Fibroblast of lung (primary cell): ENCODE results near the gene DPYD. TPM values are rescaled to one million over a fixed set of nuclear protein-coding genes. Genes with fewer than 3 reads are reported as not detected.

Source experiments
- DNase-seq, 2 donors: peaks; one replicate each; pipeline versions ENCODE4 v3.0.0 to v3.0.0-alpha.2; 2010; ENCODE audit warnings: low read depth in 2 of 2
- H2AFZ ChIP-seq: 2 replicates; pipeline ENCODE4 v1.5.1; 2012; ENCODE audit warnings: low read length, control low read depth, inconsistent platforms
- H3K27ac ChIP-seq: 2 replicates; pipeline ENCODE4 v1.5.1; 2011; ENCODE audit warnings: low read length, control low read depth; ENCODE audit not compliant: insufficient read depth
- H3K27me3 ChIP-seq: 2 replicates; pipeline ENCODE4 v1.5.1; 2011; ENCODE audit warnings: mild to moderate bottlenecking, low read length; ENCODE audit not compliant: control insufficient read depth, insufficient read depth
- H3K36me3 ChIP-seq: 2 replicates; pipeline ENCODE4 v1.5.1; 2011; ENCODE audit warnings: low read length; ENCODE audit not compliant: control insufficient read depth, insufficient read depth
- H3K4me1 ChIP-seq: 2 replicates; pipeline ENCODE4 v1.5.1; 2011; ENCODE audit warnings: low read length; ENCODE audit not compliant: control insufficient read depth, insufficient read depth; ENCODE audit errors: extremely low read depth
- H3K4me2 ChIP-seq: 2 replicates; pipeline ENCODE4 v1.5.1; 2011; ENCODE audit warnings: low read length, control low read depth; ENCODE audit not compliant: insufficient read depth; ENCODE audit errors: extremely low read depth
- H3K4me3 ChIP-seq, 4 experiments: fragments of 200-600 bp in 1 of 4; sonication (generic) in 1 of 4; replicated peaks in 1 of 4; 2 replicates each; pipeline ENCODE4 v1.5.1; 2011 to 2016; ENCODE audit warnings: low read length in 4 of 4, low read depth in 3 of 4, mild to moderate bottlenecking in 3 of 4, control low read depth in 2 of 4, inconsistent platforms in 1 of 4, mixed read lengths in 1 of 4; ENCODE audit not compliant: insufficient read depth in 1 of 4; ENCODE audit errors: control extremely low read depth in 1 of 4
- H3K79me2 ChIP-seq: 2 replicates; pipeline ENCODE4 v1.5.1; 2012; ENCODE audit warnings: mild to moderate bottlenecking, low read length, inconsistent platforms; ENCODE audit not compliant: control insufficient read depth, insufficient read depth
- H3K9ac ChIP-seq: 2 replicates; pipeline ENCODE4 v1.5.1; 2011; ENCODE audit warnings: mild to moderate bottlenecking, low read length, control low read depth; ENCODE audit not compliant: insufficient read depth
- H3K9me3 ChIP-seq: 2 replicates; pipeline ENCODE4 v1.5.1; 2012; ENCODE audit warnings: low read depth, low read length; ENCODE audit not compliant: control insufficient read depth, insufficient read depth
- H4K20me1 ChIP-seq: 2 replicates; pipeline ENCODE4 v1.5.1; 2011; ENCODE audit warnings: low read length; ENCODE audit not compliant: control insufficient read depth, insufficient read depth; ENCODE audit errors: extremely low read depth
- EZH2 ChIP-seq: IDR thresholded peaks from 2 replicates; pipeline ENCODE4 v1.5.1; 2012; ENCODE audit warnings: low read length, control low read depth, mild to moderate bottlenecking; ENCODE audit errors: missing control alignments
- polyA plus RNA-seq, 2 donors: library from polyadenylated mRNA; depleted of rRNA in 1 of 2; stranded (reverse) in 1 of 2; unstranded in 1 of 2; fragments of >200 nt; gene quantifications; 2 replicates each; pipeline ENCODE4 v1.2.1, GENCODE V29; 2011 to 2012; ENCODE audit warnings: missing spikeins in 1 of 2
- total RNA-seq: library from RNA; depleted of rRNA; stranded (reverse); fragments of >200 nt; gene quantifications from 2 replicates; pipeline ENCODE4 v1.2.1, GENCODE V29; 2014
- TF ChIP-seq, protein P1 (sequence below), 2 donors: IDR thresholded peaks in 1 of 2; conservative IDR thresholded peaks in 1 of 2; 1 replicate in 1 of 2; 2 replicates in 1 of 2; pipeline ENCODE4 v1.5.1; 2011 to 2012; ENCODE audit warnings: low read length in 2 of 2, control low read depth in 1 of 2, inconsistent platforms in 1 of 2, low read depth in 1 of 2, mild to moderate bottlenecking in 1 of 2

DPYD gene
- total and polyA plus RNA-seq, 2 donors (not counting 1 experiment from before 2014, with no cell fraction given), result 32.0 to 63.1 TPM

GRCh38 chr1:97913506-97914139 lies 7.2 kb downstream of the DPYD start:
- peaks cover 59% of the 10 kb centered on the region for H3K79me2 ChIP-seq
- H3K9ac ChIP-seq, result no peak overlapping the region
- H3K27ac ChIP-seq, result no peak overlapping the region

DNA sequence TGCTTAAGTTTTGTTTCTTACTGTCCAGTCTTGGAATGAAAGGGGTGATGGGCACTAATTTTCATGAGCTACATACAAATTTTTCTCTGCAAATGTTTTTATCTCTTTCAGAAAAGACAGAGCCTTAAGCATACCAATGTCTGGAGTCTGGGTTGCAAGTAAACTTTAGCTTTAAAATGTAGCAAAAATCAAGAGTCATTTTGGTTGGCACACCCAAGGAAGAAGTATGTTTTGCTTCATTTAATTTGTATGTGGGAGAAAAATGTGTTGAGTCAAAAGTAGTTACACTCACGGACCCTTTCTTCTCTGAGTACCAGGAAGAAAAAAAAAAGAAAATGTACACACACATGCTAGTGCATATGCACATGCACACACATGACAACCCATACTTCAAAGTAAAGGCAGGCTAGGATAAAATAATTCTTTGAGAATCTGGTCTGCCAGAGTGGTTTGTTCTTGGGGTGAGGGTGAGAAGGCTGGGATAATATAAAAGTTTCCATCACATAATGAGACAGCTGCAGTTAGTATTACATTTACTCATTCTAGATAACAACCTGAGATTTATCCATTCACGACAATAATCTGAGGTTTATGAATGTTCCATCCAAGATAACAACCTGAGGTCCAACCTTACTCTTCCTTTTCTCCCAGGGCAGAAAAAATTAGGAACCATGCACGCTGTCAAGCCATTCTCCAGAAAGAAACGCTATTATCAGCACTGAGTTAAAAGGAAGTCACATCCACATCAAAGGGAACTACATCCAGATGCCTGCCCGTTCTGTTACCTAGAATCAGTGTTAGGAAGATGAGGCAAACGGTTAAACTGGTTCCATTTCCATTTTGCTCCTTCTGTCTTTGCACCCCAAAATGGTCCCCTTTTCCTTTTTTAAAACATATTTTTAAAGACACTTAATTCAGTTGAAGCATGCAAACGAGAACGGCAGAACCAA lies 9.3 kb downstream of the DPYD start:
- no peak overlapping the region for H3K9ac ChIP-seq
- DNase-seq, result peak in 1 of 2 donors; percentile 53
- TF ChIP-seq, protein P1, sequence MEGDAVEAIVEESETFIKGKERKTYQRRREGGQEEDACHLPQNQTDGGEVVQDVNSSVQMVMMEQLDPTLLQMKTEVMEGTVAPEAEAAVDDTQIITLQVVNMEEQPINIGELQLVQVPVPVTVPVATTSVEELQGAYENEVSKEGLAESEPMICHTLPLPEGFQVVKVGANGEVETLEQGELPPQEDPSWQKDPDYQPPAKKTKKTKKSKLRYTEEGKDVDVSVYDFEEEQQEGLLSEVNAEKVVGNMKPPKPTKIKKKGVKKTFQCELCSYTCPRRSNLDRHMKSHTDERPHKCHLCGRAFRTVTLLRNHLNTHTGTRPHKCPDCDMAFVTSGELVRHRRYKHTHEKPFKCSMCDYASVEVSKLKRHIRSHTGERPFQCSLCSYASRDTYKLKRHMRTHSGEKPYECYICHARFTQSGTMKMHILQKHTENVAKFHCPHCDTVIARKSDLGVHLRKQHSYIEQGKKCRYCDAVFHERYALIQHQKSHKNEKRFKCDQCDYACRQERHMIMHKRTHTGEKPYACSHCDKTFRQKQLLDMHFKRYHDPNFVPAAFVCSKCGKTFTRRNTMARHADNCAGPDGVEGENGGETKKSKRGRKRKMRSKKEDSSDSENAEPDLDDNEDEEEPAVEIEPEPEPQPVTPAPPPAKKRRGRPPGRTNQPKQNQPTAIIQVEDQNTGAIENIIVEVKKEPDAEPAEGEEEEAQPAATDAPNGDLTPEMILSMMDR (conservative IDR thresholded peaks at IDR 0.05 in 1 of 2, IDR thresholded peaks at IDR 0.05 in 1 of 2; ENCODE audit: low read depth in 1 of 2, low read length in 2 of 2), result no peak
- no peak for TF ChIP-seq EZH2

More at GRCh38 chr1:97913506-97914139, 7.2 kb downstream of the DPYD start:
- DNase-seq, result no peak
- Histone ChIP-seq H4K20me1 (no peaks in the 10 kb centered on the region), H3K36me3 (no peaks in the 10 kb centered on the region), H3K9me3 (no peaks in the 10 kb centered on the region), H3K4me1 (peaks cover 2% of the 10 kb centered on the region), H3K4me3 (no peak overlapping the region), H3K4me2 (no peak overlapping the region), H3K27me3 (no peaks in the 10 kb centered on the region), H2AFZ (no peak overlapping the region)
- no peak for TF ChIP-seq EZH2
- TF ChIP-seq, protein P1 (conservative IDR thresholded peaks at IDR 0.05 in 1 of 2, IDR thresholded peaks at IDR 0.05 in 1 of 2; ENCODE audit: low read depth in 1 of 2, low read length in 2 of 2), result no peak

GRCh38 chr1:97909266-97909665 lies 11.6 kb downstream of the DPYD start:
- no peaks in the 10 kb centered on the region for H3K9me3 ChIP-seq
- no peaks in the 10 kb centered on the region for H3K27me3 ChIP-seq
- peaks cover 34% of the 10 kb centered on the region for H3K79me2 ChIP-seq
- H3K27ac ChIP-seq, result no peak overlapping the region
- no peak overlapping the region for H3K4me3 ChIP-seq
- no peak overlapping the region for H3K9ac ChIP-seq
- no peak for DNase-seq
- H3K36me3 ChIP-seq, result no peaks in the 10 kb centered on the region
- peaks cover 7% of the 10 kb centered on the region for H3K4me1 ChIP-seq
- TF ChIP-seq EZH2, result no peak
- TF ChIP-seq, protein P1 (conservative IDR thresholded peaks at IDR 0.05 in 1 of 2, IDR thresholded peaks at IDR 0.05 in 1 of 2; ENCODE audit: low read depth in 1 of 2, low read length in 2 of 2), result no peak
- H4K20me1 ChIP-seq, result no peaks in the 10 kb centered on the region
- H3K4me2 ChIP-seq, result no peak overlapping the region
- H2AFZ ChIP-seq, result no peak overlapping the region

More for the DNA sequence above, 9.3 kb downstream of the DPYD start:
- H3K27ac ChIP-seq, result no peak overlapping the region
- no peaks in the 10 kb centered on the region for H3K9me3 ChIP-seq
- no peak overlapping the region for H3K4me3 ChIP-seq
- H3K4me1 ChIP-seq, result no peaks in the 10 kb centered on the region
- H3K79me2 ChIP-seq, result peaks cover 42% of the 10 kb centered on the region
- H2AFZ ChIP-seq, result no peak overlapping the region
- no peaks in the 10 kb centered on the region for H3K36me3 ChIP-seq
- H4K20me1 ChIP-seq, result no peaks in the 10 kb centered on the region
- H3K27me3 ChIP-seq, result no peaks in the 10 kb centered on the region
- no peak overlapping the region for H3K4me2 ChIP-seq
